ENCODE results near the gene AGBL3.

GRCh38 chr7:134985894-134986362 lies 380 bp upstream of the AGBL3 start:
- TF ChIP-seq CEBPB (IDR thresholded peaks at IDR 0.05; ENCODE audit: low read depth, low read length), result no peak
- TF ChIP-seq USF2 (IDR thresholded peaks at IDR 0.05; ENCODE audit: low read length), result no peak
- no peak for TF ChIP-seq EZH2 (IDR thresholded peaks at IDR 0.05; ENCODE audit: low read depth, low read length, severe bottlenecking)

Measured in H1 (cell line).